Mesenchymal stem cell (in vitro differentiated cells and primary cell): ENCODE results near the gene KCTD16.

Source experiments
- DNase-seq: peaks from one replicate; pipeline ENCODE4 v3.0.0-alpha.2; 2013
- H2AFZ ChIP-seq: one replicate; pipeline ENCODE4 v1.6.1; 2013; ENCODE audit warnings: low read depth, mild to moderate bottlenecking, control low read depth, inconsistent platforms, low read length, moderate library complexity
- H2AK5ac ChIP-seq: 2 replicates; pipeline ENCODE4 v1.6.1; 2013; ENCODE audit warnings: low read length, moderate library complexity, mild to moderate bottlenecking, inconsistent platforms; ENCODE audit not compliant: severe bottlenecking
- H2BK120ac ChIP-seq: one replicate; pipeline ENCODE4 v1.6.1; 2013; ENCODE audit warnings: low read depth, mild to moderate bottlenecking, inconsistent platforms, low read length, moderate library complexity
- H2BK12ac ChIP-seq, 2 experiments: one replicate each; pipeline ENCODE4 v1.6.1; 2013; ENCODE audit warnings: inconsistent platforms in 2 of 2, low read length in 2 of 2, mild to moderate bottlenecking in 2 of 2, moderate library complexity in 2 of 2, control low read depth in 1 of 2
- H2BK15ac ChIP-seq: one replicate; pipeline ENCODE4 v1.6.1; 2013; ENCODE audit warnings: mild to moderate bottlenecking, low read depth, inconsistent platforms; ENCODE audit not compliant: poor library complexity, severe bottlenecking
- H2BK5ac ChIP-seq: 2 replicates; pipeline ENCODE4 v1.6.1; 2013; ENCODE audit warnings: low read depth, mild to moderate bottlenecking, low read length, control low read depth, inconsistent platforms; ENCODE audit not compliant: poor library complexity, severe bottlenecking
- H3K14ac ChIP-seq, 2 experiments: one replicate each; pipeline ENCODE4 v1.6.1; 2013; ENCODE audit warnings: inconsistent platforms in 2 of 2, low read length in 2 of 2, control low read depth in 1 of 2, mild to moderate bottlenecking in 1 of 2, moderate library complexity in 1 of 2
- H3K18ac ChIP-seq, 2 experiments: one replicate each; pipeline ENCODE4 v1.6.1; 2013; ENCODE audit warnings: inconsistent platforms in 2 of 2, low read length in 2 of 2, control low read depth in 1 of 2, low read depth in 1 of 2, mild to moderate bottlenecking in 1 of 2
- H3K23ac ChIP-seq, 2 experiments: one replicate each; pipeline ENCODE4 v1.6.1; 2013; ENCODE audit warnings: inconsistent platforms in 2 of 2, low read length in 2 of 2, mild to moderate bottlenecking in 2 of 2, moderate library complexity in 2 of 2, control low read depth in 1 of 2
- H3K27ac ChIP-seq: 2 replicates; pipeline ENCODE4 v1.5.1; 2013; ENCODE audit warnings: mild to moderate bottlenecking, moderate library complexity, low read length, control low read depth, inconsistent platforms; ENCODE audit not compliant: poor library complexity, severe bottlenecking
- H3K27me3 ChIP-seq, 2 experiments: 2 replicates each; pipeline versions ENCODE4 v1.6.1 to v1.7.0; 2013; ENCODE audit warnings: low read length in 2 of 2, mild to moderate bottlenecking in 2 of 2, moderate library complexity in 2 of 2, control low read depth in 1 of 2, inconsistent platforms in 1 of 2; ENCODE audit not compliant: control insufficient read depth in 1 of 2, insufficient read depth in 1 of 2
- H3K36me3 ChIP-seq, 2 experiments: 2 replicates each; pipeline versions ENCODE4 v1.6.1 to v1.7.0; 2013; ENCODE audit warnings: low read length in 2 of 2, control low read depth in 1 of 2, inconsistent platforms in 1 of 2, low read depth in 1 of 2, mild to moderate bottlenecking in 1 of 2; ENCODE audit not compliant: insufficient read depth in 2 of 2, control insufficient read depth in 1 of 2
- H3K4ac ChIP-seq, 2 experiments: one replicate each; pipeline ENCODE4 v1.6.1; 2013; ENCODE audit warnings: inconsistent platforms in 2 of 2, low read length in 2 of 2, mild to moderate bottlenecking in 2 of 2, moderate library complexity in 2 of 2, control low read depth in 1 of 2, low read depth in 1 of 2
- H3K4me1 ChIP-seq: 2 replicates; pipeline ENCODE4 v1.6.1; 2013; ENCODE audit warnings: low read depth, low read length, control low read depth; ENCODE audit not compliant: control insufficient read depth, insufficient read depth
- H3K4me2 ChIP-seq: 2 replicates; pipeline ENCODE4 v1.6.1; 2013; ENCODE audit warnings: low read length, mild to moderate bottlenecking, inconsistent platforms; ENCODE audit not compliant: poor library complexity, severe bottlenecking
- H3K4me3 ChIP-seq, 2 experiments: 2 replicates each; pipeline versions ENCODE4 v1.5.1 to v1.7.0; 2013; ENCODE audit warnings: low read length in 2 of 2, mild to moderate bottlenecking in 2 of 2, control low read depth in 1 of 2, low read depth in 1 of 2; ENCODE audit not compliant: insufficient read depth in 1 of 2
- H3K79me1 ChIP-seq: replicated peaks from 2 replicates; pipeline ENCODE4 v1.6.1; 2013; ENCODE audit warnings: mild to moderate bottlenecking, control low read depth, low read length, inconsistent platforms; ENCODE audit not compliant: poor library complexity, severe bottlenecking
- H3K9ac ChIP-seq: 2 replicates; pipeline ENCODE4 v1.7.0; 2013; ENCODE audit warnings: mild to moderate bottlenecking, low read length, moderate library complexity
- H3K9me3 ChIP-seq: 2 replicates; pipeline ENCODE4 v1.7.0; 2013; ENCODE audit warnings: mild to moderate bottlenecking, low read length; ENCODE audit not compliant: control insufficient read depth
- H4K8ac ChIP-seq: one replicate; pipeline ENCODE4 v1.6.1; 2013; ENCODE audit warnings: inconsistent platforms, mild to moderate bottlenecking, low read length, moderate library complexity
- H4K91ac ChIP-seq: one replicate; pipeline ENCODE4 v1.6.1; 2013; ENCODE audit warnings: mild to moderate bottlenecking, low read length, inconsistent platforms
- WGBS: methylation state at CpG from one replicate; pipeline ENCODE4 v1.1.7; 2013; ENCODE audit warnings: mixed read lengths; 5-methylcytosine and 5-hydroxymethylcytosine counted together

Gene KCTD16

DNA sequence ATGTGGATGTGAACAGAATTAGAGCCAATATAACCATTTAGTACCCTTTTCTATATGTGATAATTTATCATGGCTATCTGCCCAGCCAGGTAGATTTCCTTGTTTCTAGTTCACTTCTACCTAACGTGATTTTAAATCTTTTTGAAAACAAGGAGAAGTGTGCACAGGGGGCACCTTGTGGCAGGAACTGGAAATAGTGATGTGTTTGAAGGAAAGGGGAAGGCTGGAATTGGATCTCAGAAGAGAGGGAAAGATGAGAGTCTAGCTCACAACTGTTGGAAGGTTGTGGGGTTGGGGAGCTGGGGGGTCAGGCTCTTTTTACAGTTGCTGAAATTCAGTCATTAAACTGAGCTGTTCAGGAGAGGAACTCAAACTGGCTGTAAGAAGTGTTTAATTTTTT, 219.5 kb downstream of the KCTD16 start:
- H2BK15ac ChIP-seq = no peak overlapping the region
- H3K18ac ChIP-seq = no peak overlapping the region
- H3K4me1 ChIP-seq = no peaks in the 10 kb centered on the region
- WGBS = 68% methylated on average over 1 of the region's 1 CpG
- H3K27ac ChIP-seq = no peak overlapping the region
- H3K79me1 ChIP-seq = no peaks in the 10 kb centered on the region
- no peak overlapping the region for H3K4ac ChIP-seq
- no peak overlapping the region for H4K8ac ChIP-seq
- no peak overlapping the region for H3K14ac ChIP-seq
- H3K4me2 ChIP-seq = no peak overlapping the region
- H3K36me3 ChIP-seq = no peaks in the 10 kb centered on the region
- no peak overlapping the region for H2BK5ac ChIP-seq
- H4K91ac ChIP-seq = no peak overlapping the region
- peak; percentile 2 for DNase-seq
- no peak overlapping the region for H3K23ac ChIP-seq
- no peaks in the 10 kb centered on the region for H3K9me3 ChIP-seq
- no peak overlapping the region for H2AK5ac ChIP-seq
- H2BK12ac ChIP-seq = no peak overlapping the region
- no peaks in the 10 kb centered on the region for H3K27me3 ChIP-seq
- no peak overlapping the region for H2AFZ ChIP-seq
- no peak overlapping the region for H3K9ac ChIP-seq
- no peak overlapping the region for H2BK120ac ChIP-seq
- no peak overlapping the region for H3K4me3 ChIP-seq

DNA sequence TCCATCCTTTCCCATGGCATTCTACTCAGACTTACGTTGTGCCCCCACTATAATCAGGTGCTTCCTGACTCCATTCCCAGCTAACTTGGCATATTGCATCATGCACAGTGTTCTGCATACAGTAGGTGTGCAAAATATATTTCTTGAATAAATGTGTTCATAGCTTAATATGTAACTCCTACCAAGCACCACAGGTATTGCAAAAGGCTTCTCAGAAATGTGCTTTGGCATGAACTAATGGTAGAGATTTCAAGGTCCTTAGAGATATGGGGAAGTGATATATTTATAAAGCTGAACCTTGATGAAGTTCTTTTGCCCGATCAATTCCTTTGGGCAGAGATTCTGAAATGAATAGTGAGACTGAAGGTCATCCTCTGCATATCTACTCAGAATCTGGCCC, 220.4 kb downstream of the KCTD16 start:
- DNase-seq = no peak
- H2AFZ ChIP-seq = no peak overlapping the region
- WGBS = 83% methylated on average over 1 of the region's 2 CpGs

DNA sequence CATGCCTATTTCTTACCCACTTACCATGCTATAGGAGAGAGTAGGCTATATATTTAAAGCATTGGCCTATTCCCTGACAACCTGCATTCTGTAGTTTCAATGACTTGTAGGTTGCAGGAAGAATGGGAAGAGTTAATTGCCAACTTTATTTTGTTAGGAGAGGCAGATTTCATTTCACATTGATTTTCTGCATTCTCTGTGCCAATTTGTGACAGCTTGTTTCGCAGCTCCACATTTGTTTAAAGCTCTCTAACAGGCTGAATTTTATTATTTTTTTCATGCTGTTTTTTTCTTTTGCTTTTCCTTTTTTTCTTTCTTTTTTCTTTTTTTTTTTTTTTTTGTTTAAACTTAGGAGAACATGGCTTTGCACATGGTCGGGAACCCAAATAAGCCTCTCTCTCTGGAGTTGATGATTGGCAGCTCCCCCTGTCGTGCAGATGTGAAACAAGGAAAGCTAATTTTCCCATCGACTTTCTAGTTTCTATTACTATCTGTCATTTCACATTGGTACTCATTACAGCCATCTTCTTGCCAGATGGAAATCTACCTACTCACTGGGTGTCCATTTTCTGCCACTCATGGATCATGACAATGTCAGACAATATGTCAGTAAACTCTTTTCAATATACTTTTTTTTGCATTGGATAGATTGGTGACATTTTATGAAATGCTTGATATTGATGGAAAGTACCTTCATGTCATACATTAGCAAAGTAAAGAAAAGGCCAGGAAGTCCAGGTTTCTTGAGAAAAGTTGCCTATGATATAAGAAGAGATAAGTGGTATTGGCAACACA, 223.2 kb downstream of the KCTD16 start:
- no peak overlapping the region for H3K9ac ChIP-seq
- H2BK120ac ChIP-seq = no peak overlapping the region
- no peaks in the 10 kb centered on the region for H3K4me1 ChIP-seq
- no peak overlapping the region for H2AFZ ChIP-seq
- no peak overlapping the region for H3K18ac ChIP-seq
- H4K8ac ChIP-seq = no peak overlapping the region
- H3K36me3 ChIP-seq = no peaks in the 10 kb centered on the region
- H3K9me3 ChIP-seq = no peaks in the 10 kb centered on the region
- no peak overlapping the region for H3K4me3 ChIP-seq
- H3K79me1 ChIP-seq = no peaks in the 10 kb centered on the region
- no peak overlapping the region for H2BK5ac ChIP-seq
- no peak overlapping the region for H3K27ac ChIP-seq
- no peak overlapping the region for H3K4me2 ChIP-seq
- H3K23ac ChIP-seq = no peak overlapping the region
- 66% methylated on average over 3 of the region's 4 CpGs for WGBS
- H4K91ac ChIP-seq = no peak overlapping the region
- H2AK5ac ChIP-seq = no peak overlapping the region
- no peaks in the 10 kb centered on the region for H3K27me3 ChIP-seq
- H2BK12ac ChIP-seq = no peak overlapping the region
- no peak for DNase-seq
- no peak overlapping the region for H3K14ac ChIP-seq
- H3K4ac ChIP-seq = no peak overlapping the region
- H2BK15ac ChIP-seq = no peak overlapping the region

More for the DNA sequence above, 220.4 kb downstream of the KCTD16 start:
- H3K27ac ChIP-seq = no peak overlapping the region
- H3K4me1 ChIP-seq = no peaks in the 10 kb centered on the region
- H2BK12ac ChIP-seq = no peak overlapping the region
- H3K9me3 ChIP-seq = no peaks in the 10 kb centered on the region
- H3K27me3 ChIP-seq = no peaks in the 10 kb centered on the region
- H2AK5ac ChIP-seq = no peak overlapping the region
- H2BK15ac ChIP-seq = no peak overlapping the region
- no peak overlapping the region for H2BK120ac ChIP-seq
- no peak overlapping the region for H3K4me2 ChIP-seq
- H3K23ac ChIP-seq = no peak overlapping the region
- no peak overlapping the region for H3K9ac ChIP-seq
- H3K4ac ChIP-seq = no peak overlapping the region
- no peak overlapping the region for H3K18ac ChIP-seq
- no peak overlapping the region for H4K8ac ChIP-seq
- H2BK5ac ChIP-seq = no peak overlapping the region
- no peak overlapping the region for H4K91ac ChIP-seq
- H3K14ac ChIP-seq = no peak overlapping the region
- H3K4me3 ChIP-seq = no peak overlapping the region
- H3K79me1 ChIP-seq = no peaks in the 10 kb centered on the region
- H3K36me3 ChIP-seq = no peaks in the 10 kb centered on the region

DNA sequence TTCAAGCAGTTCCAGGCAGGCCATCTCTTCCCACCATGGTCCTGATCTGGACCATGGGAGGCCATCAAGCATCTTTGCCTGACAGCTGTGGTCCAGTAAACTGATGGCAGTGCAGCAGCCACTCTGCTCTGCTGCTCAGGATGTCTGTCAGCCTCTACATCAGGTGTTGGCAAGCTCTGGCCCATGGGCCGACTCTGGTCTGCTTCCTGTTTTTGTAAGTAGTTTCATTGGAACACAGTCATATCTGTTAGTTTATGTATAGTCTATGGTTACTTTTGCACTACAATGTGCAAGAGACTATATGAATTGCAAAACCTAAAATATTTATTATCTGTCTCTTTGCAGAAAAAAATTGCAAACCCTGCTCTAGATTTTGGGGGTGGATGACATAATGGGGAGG, 225.0 kb downstream of the KCTD16 start:
- no peak overlapping the region for H4K8ac ChIP-seq
- no peak overlapping the region for H3K4me3 ChIP-seq
- H3K23ac ChIP-seq = no peak overlapping the region
- no peaks in the 10 kb centered on the region for H3K9me3 ChIP-seq
- H3K27ac ChIP-seq = no peak overlapping the region
- no peak overlapping the region for H3K14ac ChIP-seq
- H3K4me1 ChIP-seq = no peaks in the 10 kb centered on the region
- no peak overlapping the region for H2BK5ac ChIP-seq
- H3K4ac ChIP-seq = no peak overlapping the region
- H3K4me2 ChIP-seq = no peak overlapping the region
- H2BK15ac ChIP-seq = no peak overlapping the region
- no peak overlapping the region for H2BK120ac ChIP-seq
- H3K18ac ChIP-seq = no peak overlapping the region
- H3K9ac ChIP-seq = no peak overlapping the region
- no peak for DNase-seq
- H3K36me3 ChIP-seq = no peaks in the 10 kb centered on the region
- no peaks in the 10 kb centered on the region for H3K27me3 ChIP-seq
- H3K79me1 ChIP-seq = no peaks in the 10 kb centered on the region
- H2AFZ ChIP-seq = no peak overlapping the region
- H2BK12ac ChIP-seq = no peak overlapping the region
- WGBS = 100% methylated on average over 1 of the region's 1 CpG
- no peak overlapping the region for H2AK5ac ChIP-seq
- H4K91ac ChIP-seq = no peak overlapping the region
